DMS79 (cell line): ENCODE measurements around the gene ZBTB39.
"Not testable (repeated sequence)": the region's sequence is repeated elsewhere in the genome, so short reads cannot be mapped to it uniquely, and the experiment has no call there.

Experiments used
- DNase-seq: peaks from one replicate; lab custom pipeline; 2025; lab: John Stamatoyannopoulos, UW

Gene ZBTB39

GRCh38 chr12:57001448-57001906, 4.9 kb downstream of the ZBTB39 start:
- no peak for DNase-seq

DNA sequence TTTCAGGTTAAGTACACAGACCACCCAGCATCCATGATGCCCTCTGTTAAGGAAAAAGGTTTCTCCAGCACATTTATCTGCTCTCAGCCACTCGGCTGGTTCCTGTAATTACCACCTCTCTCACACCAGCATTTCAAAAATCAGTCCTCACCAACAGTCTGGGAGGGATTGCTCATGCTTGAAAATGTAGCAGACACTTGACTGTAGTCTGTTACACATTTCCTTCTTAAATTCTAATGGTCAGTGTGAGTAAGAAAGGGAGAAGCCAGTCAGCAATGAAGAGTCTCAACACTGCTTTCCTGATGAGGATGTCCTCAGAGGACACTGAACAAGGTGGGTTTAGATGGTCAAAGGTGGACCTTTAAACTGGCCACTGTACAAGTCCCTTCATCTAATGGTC, 6.0 kb downstream of the ZBTB39 start:
- DNase-seq = no peak

DNA sequence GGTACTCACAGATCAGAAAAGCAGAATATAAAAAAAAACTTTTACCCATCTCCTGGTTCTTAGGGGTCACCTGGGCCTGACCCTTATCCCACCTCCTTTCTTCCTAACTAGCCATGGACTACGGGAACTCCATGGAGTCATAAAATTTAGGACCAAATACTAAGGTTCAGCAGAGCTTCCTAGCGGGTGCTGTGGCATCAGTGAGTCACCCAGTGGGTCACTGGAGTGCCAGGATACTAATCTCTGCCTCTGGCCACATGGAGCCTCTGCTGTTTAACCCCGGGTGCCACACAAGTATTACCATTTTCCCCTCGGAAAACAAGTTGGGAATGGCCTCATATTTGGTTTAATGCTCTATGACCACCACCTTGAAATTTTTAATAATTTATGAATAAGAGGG, 6.9 kb downstream of the ZBTB39 start:
- DNase-seq = no peak

- no peak for DNase-seq
Measured at GRCh38 chr12:56998981-56999380, 7.4 kb downstream of the ZBTB39 start.

DNA sequence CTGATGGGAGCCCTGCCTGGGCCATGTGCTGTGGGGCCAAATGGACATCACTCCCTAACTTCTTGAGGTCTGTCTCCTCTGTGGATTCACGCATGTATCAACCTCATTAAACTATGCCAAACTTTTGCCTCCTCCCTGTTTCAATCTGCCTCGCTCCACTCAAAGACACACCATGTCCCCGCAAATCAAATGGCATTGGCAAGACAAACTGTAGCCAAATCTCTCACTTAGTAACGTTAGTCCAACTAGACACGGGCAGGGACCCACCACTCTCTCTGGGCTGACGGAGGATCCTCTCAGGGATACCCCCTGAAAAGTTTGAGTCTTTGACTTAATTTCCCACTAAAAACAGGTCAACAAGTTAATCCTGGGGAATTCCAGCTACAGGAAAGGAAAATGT, 8.0 kb downstream of the ZBTB39 start:
- DNase-seq = no peak

DNA sequence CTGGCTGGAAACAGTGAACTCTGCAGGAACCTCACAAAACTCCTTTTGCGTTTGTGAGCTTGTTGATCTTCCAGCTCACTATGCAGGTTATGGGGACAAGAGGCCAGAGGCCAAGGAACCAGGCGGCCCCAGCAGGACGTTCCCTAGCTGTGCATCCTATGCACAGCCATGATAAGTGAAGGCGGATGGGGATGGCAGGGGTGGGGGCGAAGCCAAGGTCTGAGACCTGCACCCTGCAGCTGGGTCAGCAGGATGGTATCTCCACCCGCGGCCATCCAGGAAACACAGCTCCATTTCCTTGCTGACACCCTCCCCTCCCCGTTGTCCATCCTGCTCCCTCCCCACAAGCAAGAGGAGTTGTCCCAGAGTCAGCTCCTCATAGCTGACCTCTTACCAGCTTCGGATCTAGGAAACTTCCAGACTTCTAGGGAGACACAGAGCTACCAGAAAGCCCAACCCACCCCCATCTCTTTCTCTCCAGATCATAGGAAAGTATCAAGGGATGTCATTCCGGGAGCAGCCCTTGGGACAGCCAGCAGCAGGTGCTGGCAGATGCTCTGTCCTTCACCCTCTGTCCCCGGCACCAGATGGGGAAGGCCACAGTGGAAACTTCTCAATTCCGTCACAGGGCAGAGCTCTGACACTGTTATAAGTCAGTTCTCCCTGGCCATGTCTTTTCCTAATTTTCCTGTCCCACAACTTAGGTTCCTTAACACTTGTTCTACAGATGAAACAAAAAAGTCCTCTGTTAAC, 9.4 kb downstream of the ZBTB39 start:
- DNase-seq = no peak

GRCh38 chr12:56995930-56996496, 10.3 kb downstream of the ZBTB39 start:
- no peak for DNase-seq

DNA sequence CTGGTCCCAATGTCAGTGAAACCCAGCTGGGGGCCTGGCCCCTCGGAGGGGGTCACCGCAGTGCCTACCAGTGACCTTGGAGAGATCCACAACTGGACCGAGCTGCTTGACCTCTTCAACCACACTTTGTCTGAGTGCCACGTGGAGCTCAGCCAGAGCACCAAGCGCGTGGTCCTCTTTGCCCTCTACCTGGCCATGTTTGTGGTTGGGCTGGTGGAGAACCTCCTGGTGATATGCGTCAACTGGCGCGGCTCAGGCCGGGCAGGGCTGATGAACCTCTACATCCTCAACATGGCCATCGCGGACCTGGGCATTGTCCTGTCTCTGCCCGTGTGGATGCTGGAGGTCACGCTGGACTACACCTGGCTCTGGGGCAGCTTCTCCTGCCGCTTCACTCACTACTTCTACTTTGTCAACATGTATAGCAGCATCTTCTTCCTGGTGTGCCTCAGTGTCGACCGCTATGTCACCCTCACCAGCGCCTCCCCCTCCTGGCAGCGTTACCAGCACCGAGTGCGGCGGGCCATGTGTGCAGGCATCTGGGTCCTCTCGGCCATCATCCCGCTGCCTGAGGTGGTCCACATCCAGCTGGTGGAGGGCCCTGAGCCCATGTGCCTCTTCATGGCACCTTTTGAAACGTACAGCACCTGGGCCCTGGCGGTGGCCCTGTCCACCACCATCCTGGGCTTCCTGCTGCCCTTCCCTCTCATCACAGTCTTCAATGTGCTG, 11.0 kb downstream of the ZBTB39 start:
- no peak for DNase-seq

GRCh38 chr12:56994231-56994746, 12.1 kb downstream of the ZBTB39 start:
- no peak for DNase-seq

DNA sequence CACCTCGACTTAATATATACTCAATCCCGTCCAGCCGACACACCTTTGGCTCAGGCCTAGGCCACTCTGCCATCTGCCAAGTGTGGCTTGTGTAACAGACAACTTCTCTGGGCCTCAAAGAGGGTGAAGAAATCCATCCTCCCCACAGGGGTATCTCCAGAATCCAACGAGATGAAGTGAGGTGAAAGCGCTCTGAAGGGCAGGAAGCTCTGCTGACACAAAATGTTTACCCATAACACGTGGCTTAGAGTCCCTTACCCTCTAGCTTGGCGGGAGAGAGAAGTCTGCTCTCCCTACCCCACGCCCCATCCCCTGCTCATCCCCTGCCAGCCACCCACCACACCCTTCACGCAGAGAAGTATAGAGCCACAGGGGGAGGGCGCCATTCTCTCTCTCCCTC, 13.0 kb downstream of the ZBTB39 start:
- DNase-seq = no peak

- DNase-seq = no peak
Measured at GRCh38 chr12:56991319-56992246, 14.8 kb downstream of the ZBTB39 start.

GRCh38 chr12:56990648-56991318, 15.6 kb downstream of the ZBTB39 start:
- no peak for DNase-seq

GRCh38 chr12:56989861-56990610, 16.3 kb downstream of the ZBTB39 start:
- DNase-seq = no peak

DNA sequence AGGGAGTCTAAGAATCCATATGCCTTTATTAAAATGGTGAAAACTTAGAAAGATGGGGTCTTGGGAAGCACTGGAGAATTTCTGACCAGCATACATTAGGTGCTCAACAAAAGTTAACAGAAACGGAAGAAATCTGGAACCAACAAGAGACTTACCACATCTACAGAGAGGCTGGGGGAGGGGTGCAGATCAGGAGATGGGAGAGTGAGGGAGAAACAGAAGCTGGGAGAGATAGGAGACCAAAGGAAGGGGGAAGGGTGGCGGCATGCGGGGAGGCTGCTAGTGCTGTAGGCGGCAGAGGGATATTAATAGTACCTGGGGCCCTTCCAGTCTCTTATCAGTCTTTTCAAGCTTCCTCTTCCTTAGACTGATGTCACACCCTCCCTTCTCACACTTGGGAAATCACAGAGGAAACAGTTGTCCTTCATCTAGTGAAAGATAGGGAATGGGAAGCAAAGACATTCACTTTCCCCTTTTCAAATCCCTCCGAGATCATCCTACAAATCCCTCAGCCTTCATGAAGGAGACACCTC, 18.1 kb downstream of the ZBTB39 start:
- no peak for DNase-seq

GRCh38 chr12:56987551-56988053, 18.7 kb downstream of the ZBTB39 start:
- no peak for DNase-seq

- DNase-seq = no peak
Measured at GRCh38 chr12:56987011-56987410, 19.3 kb downstream of the ZBTB39 start.

GRCh38 chr12:56985714-56986113, 20.6 kb downstream of the ZBTB39 start:
- DNase-seq = not testable (repeated sequence)

GRCh38 chr12:56983386-56983785, 23.0 kb downstream of the ZBTB39 start:
- DNase-seq = no peak

DNA sequence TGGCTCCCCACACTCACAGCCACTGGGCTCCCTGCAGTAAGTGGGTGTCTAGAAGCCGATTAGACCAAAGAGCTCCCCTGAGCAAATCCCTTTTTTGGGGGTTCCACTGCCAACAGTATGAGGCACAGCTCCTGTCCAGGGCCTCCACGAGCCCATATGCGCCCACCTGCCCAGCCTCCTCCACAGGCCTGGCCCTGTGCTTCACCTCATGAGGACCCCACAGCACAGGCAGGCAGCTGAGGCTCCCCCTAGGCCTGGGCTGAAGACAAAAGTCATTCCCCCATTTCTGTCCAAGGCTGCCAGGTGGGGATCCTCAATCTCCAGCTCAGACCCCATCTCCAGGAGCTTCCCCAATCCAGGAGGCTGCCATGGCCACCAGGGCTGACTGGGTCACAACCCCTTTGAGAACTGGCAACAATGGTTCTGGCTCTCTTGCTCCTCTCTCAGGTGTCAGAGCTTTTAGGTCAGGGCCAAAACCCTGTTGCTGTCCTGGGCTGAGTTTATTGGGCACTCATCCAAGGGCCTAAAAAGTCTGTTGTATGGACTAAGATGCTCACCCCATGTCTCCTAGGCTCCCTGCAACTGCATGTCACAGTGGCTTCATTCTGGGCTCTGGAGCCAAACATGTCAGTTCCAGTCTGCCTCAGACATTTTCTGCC, 23.6 kb downstream of the ZBTB39 start:
- not testable (repeated sequence) for DNase-seq
